HG02588 (cell line): ENCODE results near the gene SYT5.
"Not testable (repeated sequence)": the region's sequence is repeated elsewhere in the genome, so short reads cannot be mapped to it uniquely, and the experiment has no call there.

Source experiments
- ATAC-seq: cut with Tn5 transposase; IDR thresholded peaks from one replicate; pipeline ENCODE4 v1.9.1; 2021; ENCODE audit warnings: mild to moderate bottlenecking, moderate library complexity; ENCODE audit not compliant: unreplicated experiment

The SYT5 gene

DNA sequence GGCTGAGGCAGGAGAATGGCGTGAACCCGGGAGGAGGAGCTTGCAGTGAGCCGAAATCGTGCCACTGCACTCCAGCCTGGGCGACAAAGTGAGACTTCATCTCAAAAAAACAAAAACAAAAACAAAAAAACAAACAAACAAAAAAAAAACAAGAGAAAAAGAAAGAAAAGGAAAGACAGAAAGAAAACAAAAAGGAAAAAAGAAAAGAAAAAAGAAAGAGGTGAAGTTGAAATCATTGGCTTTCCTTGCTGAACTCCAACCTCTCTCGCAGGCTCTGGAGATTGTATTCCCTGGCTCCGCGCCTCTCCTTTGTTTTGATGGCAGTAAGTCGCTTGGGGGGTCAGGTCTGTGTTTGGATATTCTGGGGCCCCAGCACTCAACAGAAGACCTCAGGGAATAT, 7.8 kb downstream of the SYT5 start:
- not testable (repeated sequence) for ATAC-seq

DNA sequence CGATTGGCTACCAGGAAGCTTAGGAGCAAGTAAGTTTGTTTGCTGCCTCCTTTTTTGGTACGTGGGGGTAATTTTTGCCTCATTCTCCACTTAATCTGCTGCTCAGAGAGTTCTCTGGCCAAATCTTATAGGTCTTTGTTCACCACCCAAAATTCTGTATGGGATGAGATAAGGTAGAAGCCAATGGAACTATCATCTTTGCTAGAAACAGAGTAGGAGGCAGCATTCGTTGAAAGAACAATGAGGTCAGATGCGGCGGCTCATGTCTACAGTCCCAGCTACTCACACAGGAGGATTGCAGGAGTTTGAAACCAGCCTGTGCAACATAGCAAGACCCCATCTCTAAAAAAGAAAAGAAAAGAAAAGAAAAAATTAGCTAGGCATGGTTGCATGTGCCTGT, 8.6 kb downstream of the SYT5 start:
- no peak for ATAC-seq

DNA sequence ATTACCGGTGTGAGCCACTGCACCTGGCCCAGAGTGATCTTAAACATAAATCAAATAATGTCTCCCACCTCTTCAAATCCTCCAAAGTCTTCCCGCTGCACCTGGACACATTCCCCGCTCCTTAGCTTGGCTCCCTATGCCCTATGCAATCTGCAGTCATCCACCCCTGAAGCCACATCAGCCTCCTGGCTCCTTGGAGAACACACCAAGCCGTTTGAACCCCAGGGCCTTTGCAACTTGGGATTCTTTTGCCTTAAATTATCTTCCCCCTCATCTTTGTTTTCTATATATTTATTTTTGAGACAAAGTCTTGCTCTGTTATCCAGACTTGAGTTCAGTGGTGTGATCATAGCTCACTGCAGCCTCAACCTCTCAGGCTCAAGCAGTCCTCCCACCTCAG, 11.0 kb downstream of the SYT5 start:
- no peak for ATAC-seq

DNA sequence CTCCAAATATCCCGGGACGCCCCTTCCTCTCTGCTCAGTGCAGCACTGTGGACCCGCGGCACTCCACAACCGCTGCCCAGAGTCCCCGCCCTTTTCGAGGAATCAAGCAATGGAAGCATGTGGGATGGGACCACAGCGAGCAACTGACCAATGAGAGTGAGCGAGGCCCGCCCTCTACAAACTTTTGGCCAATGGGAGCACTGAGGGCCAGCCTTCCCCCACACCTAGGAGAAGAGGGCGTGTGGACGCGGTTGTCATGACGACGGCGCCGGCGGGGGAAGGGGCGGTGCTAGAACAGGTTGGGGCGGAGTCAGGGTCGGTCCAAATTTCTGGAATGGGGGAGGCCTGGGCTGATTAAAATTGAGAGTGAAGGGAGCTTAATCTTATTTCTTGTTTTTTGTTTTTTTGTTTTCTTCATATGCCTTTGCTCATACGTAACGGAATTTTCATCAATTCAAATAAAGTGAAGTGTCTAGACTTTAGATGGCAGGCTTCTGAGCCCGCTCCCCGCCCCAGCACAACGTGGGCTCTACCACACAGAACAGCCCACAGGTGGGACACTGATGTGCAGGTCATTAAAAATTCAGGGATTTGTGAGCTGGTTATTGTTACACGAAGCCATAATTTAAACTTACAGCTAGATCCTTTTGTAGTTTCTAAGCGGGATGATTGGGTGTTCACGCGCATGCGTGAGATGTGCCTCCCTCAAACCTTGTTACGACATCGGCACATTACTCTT, 13.4 kb downstream of the SYT5 start, which contains the start of gene DNAAF3:
DNAAF3 (minus strand) TSS at position 84 of the 739 bp plus-strand sequence. CDS start 200 bp downstream, outside the sequence.
- ATAC-seq: peak; percentile 85

DNA sequence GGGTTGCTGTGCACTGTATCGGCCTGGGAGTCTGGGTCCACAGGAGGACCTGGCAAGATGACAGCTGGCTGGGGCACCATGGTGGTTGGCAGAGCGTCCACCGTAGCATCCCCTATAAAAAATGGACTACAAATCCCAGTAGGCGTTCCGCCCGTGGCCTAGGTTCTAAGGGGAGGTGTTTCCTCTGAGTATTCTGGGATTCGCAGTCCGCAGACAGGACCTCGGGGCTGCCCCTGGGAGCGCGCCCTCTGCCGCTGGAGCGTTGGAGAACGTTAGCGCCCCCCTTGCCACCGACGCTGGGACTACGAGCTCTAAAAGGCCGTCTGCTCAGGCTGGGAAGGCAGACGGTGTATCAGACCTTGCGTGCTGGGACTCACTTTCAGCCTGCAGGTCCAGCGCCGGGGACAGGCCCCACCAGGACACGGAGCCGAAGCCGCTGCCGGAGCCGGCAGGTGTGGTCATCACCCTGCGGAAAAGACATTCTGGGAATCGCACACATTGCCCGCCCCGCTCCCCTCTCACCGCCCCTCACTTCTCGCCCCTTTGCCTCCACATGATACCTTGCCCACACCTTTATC, 14.0 kb downstream of the SYT5 start:
- peak; percentile 14 for ATAC-seq

DNA sequence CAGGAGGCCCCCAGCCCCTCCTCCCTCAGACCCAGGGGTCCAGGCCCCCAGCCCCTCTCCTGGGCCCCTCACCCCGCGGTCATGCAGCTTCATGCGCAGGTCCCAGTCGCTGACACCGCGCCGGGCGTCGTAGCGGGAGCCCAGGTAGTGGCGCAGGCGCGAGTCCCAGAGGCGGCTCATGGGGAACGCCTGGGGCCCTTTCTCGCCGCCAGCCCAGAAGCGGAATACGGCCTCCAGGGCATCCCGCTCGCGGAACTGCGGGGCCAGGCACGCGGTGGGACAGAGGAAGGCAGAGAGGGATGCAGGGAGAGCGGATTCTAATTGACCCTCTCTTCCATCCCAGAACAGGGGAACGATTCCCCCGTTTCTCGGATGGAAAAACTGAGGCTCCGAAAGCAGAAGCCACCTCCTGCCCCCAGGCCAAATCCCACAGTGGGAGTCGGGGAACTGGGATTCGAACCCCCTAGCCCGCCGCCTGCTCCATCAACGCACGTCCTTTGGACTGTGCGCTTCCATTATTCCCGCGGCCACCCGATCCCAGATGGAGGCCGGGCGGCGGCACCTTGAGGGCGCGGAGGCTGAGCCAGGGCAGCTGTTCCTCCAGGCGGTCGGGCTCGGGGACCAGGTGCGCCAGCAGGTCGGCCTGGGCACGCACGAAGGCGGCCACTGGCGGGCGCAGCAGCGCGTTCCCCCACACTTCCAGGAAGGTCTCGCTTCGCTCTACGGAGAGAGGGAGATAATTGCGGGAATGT, 18.3 kb downstream of the SYT5 start:
- ATAC-seq: no peak

DNA sequence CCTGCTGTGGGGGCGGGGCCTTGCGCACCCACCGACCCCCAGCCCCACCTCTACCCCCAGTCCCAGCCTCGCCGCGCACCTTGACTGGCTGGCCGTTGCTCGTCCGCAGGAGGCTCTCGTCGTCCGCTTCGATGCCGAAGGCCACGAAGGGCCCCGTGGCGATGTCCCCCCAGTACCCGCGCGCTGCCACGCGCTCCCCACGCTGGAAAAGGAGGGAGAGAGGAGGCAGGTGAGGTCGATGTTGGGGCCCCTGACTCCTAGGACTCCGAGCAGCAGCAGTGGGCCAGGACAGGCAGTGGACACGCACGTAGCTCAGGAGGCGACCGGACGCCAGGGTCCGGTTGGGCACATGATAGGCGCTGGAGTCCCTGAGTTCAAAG, 19.1 kb downstream of the SYT5 start:
- ATAC-seq: no peak

DNA sequence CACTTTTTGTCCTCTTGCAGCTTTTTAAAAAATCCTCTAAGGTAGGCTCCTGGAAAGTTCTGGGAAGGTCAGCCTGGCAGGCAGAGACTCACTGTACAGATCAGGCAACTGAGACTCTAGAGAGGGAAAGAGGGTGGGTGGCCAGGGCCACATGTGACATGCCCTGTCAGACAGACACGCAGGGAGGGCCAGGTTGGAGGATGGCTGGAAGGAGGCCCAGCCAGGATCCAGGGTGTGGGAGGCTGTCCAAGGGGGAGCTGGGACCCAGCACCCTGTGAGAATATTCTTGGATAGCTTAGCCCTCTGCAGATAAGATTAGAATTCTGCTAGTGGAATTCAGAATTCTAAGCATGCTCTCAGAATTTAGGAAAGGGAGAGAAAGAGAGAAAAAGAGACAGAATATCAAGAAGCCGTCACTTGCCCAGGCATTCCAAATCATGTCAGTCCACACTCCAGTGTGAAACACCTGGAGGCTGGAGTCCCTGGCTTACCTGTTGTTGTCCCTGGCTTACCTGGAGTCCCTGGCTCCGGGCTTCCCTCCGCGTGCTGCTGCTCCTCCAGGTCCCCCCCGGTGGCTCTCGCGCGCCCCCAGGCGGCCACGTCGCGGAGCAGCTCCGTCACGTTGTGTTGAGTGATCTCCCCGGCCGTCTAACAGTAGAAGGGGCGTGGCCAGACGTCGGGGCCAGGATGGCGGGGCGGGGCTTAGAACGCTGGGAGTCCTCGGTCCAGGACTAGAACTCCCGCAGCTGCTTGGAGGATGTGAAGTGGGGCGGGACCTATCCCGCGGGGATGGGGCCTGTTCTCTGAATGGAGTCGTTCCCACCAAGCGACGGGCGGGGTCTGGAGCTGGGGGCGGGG, 19.7 kb downstream of the SYT5 start:
- peak; percentile 59 for ATAC-seq

DNA sequence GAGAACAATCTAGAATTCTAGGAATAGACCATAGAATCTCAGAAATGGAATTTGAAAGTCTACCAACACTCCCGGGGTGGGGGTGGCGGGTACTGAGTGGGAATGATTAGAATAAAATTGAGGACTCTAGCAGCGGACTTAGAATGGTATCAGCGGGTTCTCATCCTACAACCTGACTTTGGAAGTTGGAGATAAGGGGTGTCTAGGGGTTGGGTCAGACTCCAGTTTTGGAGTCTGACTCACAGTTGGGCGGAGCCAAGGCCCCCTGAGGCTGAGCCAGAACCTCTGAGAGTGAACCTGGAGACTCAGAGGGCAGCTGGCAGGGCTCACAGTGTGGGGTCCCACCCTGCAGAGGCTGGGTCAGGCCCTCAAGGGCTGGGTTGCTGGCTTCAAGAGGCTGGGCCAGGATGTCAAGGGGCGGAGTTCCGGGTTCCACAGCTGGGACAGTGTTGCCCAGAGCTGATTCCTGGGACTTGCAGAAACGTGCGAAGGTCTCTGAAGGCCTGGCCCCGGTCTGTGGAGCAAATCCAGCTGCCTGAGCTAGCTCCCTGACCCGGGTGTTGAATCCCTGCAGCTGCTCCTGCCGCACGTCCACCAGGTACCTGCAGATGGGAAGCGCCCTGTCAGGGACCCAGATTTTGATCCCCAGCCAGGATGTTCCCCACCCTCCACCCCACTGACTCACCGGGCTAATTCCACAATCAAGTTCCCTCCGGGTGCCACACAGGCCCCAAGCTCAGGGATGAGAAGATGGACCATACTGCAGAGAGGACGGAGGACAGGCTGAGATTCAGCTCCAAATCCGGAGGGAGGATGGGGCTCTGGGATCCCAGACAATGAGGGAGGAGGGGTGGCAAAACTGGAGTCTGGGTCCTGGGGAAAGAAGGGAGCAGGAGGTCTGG, 21.0 kb downstream of the SYT5 start:
- ATAC-seq: no peak

DNA sequence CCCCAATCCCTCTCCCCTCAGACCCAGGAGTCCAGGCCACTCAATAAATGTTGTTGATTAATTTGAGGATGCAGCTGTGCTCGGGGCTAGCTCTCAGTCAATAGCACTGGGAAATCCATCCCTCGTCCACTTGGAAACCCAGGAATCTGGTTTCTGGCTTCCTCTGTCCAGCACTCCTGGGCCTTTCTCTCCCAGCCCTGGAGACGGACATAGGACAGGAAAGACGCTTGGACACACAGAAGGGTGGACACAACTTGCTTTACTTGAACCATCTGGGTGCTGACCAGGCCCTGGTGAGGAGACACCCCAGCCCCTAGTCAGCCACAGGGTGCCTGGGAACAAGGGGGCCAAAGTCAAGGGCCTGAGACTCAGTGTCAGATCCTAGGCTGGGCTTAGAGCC, 21.7 kb downstream of the SYT5 start:
- ATAC-seq: no peak

DNA sequence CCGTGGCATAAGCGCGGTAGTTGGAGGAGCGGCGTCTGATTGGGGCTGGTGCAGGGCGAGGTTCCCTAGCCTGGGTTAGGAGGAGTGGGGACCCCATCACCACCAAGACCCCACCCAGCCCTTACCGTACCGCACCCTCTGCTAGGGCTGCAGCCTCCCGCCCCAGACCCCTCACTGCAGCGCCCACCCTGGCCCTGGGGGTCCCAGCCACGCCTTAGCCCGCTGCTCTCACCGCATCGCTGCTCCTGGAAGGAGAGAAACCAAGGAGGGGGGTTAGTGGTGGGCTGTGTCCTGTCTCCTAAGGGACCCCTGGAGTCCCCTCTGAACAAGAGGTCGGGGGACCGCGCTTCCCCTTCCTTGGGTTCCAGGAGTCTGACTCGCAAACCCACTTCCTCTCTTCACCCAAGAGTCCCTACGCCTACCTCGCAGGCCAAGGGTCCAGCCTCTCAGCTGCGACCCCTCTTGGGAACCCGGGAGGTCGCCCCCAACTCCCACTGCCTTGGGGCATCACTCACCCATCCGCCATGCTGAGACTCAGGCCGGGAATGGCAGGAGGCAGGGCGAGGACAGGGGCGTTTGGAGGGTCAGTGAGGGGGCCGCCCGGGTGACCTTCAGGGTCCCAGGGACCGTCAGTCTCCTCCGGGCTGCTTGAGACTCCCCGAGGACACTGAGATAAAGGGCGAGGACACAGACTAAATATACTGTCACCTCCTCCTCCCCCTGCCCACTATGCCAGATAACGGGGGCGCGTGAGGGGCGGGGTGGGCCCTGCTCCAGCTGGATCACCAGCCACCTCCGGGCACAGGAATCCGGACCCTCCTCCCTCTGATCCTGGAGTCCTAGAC, 22.8 kb downstream of the SYT5 start, which contains the start of gene TNNI3:
TNNI3 (minus strand) TSS at position 669 of the 845 bp plus-strand sequence; CDS start at position 526, 143 bp downstream.
- ATAC-seq: no peak

DNA sequence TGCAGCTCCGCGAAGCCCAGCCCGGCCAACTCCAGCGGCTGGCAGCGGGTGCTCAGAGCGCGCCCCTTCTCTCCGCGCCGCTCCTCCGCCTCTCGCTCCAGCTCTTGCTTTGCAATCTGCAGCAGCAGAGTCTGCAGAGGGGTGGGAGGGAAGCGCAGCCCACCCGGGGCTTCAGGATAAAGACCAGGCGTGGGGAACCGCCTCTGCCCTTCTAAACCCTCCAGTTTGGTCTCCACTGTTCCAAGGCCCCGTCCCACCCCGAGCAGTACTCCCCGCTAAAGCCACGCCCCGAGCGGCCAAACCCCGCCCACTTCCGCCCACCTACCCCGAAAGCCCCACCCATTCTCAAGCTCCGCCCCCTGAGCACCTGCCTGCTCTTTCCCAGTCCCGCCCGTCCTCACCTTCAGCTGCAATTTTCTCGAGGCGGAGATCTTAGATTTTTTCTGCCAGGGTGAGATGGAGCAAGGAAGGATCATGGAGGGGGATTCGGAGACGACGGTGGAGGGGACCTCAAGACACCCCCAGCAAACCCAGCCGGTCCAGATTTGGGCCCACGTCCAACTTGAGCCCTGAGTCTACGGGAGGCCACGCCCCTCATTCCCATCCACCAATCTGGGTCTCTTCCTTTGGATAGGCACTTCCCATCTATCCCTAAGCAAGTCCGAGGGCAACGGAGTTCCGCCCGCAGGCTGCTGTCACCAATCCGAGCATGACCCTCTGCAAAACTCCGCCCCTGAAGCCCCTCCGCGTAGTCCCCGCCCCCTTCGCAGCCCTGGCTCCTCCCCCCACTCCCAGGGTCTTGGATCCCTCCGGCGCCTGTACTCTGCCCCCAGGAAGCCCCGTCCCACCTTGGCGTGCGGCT, 23.7 kb downstream of the SYT5 start:
- ATAC-seq: no peak

DNA sequence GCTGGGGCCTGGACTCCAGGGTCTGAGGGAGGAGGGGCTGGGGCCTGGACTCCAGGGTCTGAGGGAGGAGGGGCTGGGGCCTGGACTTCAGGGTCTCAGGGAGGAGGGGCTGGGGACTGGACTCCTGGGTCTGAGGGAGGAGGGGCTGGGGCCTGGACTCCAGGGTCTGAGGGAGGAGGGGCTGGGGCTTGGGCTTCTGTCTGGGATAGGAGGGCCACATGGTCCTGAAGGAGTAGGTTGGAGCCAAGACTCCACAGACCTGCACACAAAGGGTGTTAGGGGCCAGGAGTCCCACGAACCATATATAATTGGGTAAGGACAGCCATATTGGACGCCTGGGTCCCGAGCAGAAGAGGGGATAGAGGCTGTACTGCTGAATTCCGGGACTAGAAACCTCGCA, 24.3 kb downstream of the SYT5 start:
- ATAC-seq: not testable (repeated sequence)

DNA sequence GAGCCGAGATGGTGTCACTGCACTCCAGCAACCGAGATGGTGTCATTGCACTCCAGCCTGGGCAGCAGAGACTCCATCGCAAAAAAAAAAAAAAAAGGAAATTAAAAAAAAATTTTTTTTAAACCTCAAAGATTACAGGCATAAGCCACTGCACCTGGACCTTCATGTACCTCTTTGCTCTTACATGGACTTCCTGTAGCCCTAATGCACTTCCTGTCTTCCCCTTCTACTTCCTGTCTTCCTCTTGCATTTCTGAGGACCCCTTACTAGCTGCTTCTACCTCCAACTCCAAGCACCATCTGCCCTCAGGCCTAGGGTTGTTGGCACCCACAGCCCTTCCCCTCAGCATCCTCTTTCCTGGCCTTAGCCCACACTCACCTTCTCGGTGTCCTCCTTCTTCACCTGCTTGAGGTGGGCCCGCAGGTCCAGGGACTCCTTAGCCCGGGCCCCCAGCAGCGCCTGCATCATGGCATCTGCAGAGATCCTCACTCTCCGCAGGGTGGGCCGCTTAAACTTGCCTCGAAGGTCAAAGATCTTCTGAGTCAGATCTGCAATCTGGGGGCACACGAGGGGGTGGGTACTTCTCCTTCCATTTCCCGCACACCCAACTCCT, 26.3 kb downstream of the SYT5 start:
- no peak for ATAC-seq

DNA sequence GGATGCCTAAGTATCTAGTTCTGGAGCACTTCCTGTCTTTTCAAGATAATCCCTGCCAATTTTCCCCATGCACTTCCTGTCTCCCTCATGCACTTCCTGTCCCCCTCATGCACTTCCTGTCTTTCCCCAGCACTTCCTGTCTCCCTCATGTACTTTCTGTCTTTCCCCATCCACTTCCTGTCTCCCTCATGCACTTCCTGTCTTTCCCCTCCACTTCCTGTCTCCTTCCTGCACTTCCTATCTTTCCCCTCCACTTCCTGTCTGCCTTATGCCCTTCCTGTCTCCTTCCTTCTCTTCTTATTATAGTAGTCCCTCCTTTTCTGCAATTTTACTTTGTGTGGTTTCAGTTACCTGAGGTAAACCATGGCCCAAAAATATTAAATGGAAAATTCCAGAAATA, 28.1 kb downstream of the SYT5 start:
- no peak for ATAC-seq

DNA sequence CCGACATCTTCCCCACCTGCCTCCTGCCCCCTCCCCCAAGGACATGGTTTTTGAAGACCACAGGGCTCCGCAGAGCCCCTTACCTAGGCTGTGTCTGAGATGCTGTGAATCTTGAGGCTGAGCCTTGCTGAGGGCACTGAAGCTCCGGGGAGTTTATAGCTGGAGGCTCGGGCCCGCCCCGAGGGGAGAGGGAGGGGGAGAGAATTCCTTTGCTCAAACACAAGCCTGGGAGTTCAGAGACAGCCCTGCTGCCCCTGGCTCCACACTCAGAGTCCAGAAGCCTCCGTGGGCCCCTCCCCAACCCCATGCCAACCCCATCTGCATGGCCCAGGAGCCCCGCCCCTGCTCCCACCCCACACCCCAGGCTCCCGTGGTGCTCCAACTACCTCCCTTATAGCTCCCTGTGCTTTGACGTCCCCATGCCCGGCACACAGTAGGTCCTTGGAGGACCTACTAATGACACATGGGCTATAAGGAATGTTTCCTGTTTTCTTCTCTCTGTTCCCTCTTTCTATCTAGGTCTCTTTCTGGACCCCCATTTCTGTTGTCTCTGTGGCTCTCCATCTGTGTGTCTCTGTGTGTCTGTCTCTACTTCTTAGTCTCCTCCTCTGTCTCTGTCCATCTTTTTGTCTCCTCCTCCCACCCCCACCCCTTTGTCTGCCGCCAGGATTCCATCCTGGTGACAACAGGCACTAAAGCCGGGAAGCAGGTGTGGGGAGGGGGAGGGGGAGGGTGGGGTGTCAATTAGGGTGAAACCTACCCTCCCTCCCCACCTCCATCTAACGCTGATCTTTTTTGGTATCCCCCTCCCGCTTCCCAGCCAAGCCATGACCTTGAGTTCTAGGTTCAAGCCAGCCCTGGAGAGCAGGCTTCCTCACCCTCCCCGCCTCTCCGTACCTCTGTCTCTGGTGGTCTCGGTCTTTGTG, 30.7 kb downstream of the SYT5 start, which contains the start of gene TNNT1:
TNNT1 (minus strand) TSS at position 129 of the 926 bp plus-strand sequence. CDS start 2,049 bp downstream, outside the sequence.
- no peak for ATAC-seq
